Stomach (tissue), 9 donors: ENCODE data around the gene PRR33. TPM values are rescaled to one million over a fixed set of nuclear protein-coding genes. Genes with fewer than 3 reads are reported as not detected.

Experiments
- DNase-seq, 2 donors: peaks; one replicate each; pipeline versions ENCODE4 v3.0.0 to v3.0.0-alpha.2; 2013 to 2019
- H3K27ac ChIP-seq, 5 donors: fragments of 200-600 bp in 4 of 5; sonication (generic) in 4 of 5; one replicate each; pipeline ENCODE4 v1.5.1; 2013 to 2019; ENCODE audit warnings: mild to moderate bottlenecking in 1 of 5, moderate library complexity in 1 of 5
- H3K27me3 ChIP-seq, 3 donors: fragments of 200-600 bp; sonication (generic); one replicate each; pipeline ENCODE4 v1.5.1; 2017 to 2019; ENCODE audit warnings: mixed run types in 1 of 3
- H3K36me3 ChIP-seq, 4 donors: fragments of 200-600 bp; sonication (generic); 1 replicate in 3 of 4; 2 replicates in 1 of 4; pipeline ENCODE4 v1.5.1; 2016 to 2019
- H3K4me1 ChIP-seq, 4 donors: fragments of 200-600 bp; sonication (generic); one replicate each; pipeline ENCODE4 v1.5.1; 2016 to 2019
- H3K4me3 ChIP-seq, 4 donors: fragments of 200-600 bp; sonication (generic) in 3 of 4; one replicate each; pipeline ENCODE4 v1.5.1; 2016 to 2019; ENCODE audit warnings: mild to moderate bottlenecking in 1 of 4
- H3K9me3 ChIP-seq, 4 donors: fragments of 200-600 bp; sonication (generic); one replicate each; pipeline ENCODE4 v1.5.1; 2016 to 2019
- EP300 ChIP-seq: sonication (generic); formaldehyde crosslinking; IDR thresholded peaks from one replicate; pipeline ENCODE4 v1.6.1; 2017; ENCODE audit warnings: antibody characterized with exemption
- POLR2A ChIP-seq, 4 donors: fragments of 450-650 bp; IDR thresholded peaks; one replicate each; pipeline ENCODE4 v1.6.1; 2016; ENCODE audit warnings: antibody characterized with exemption in 4 of 4, control low read depth in 2 of 4, mild to moderate bottlenecking in 1 of 4, moderate library complexity in 1 of 4
- POLR2AphosphoS5 ChIP-seq, 3 donors: sonication (generic); formaldehyde crosslinking; IDR thresholded peaks; one replicate each; pipeline ENCODE4 v1.6.1; 2016; ENCODE audit warnings: antibody characterized with exemption in 3 of 3
- WGBS, 5 donors: extraction: QIAGEN DNeasy Blood & Tissue Kit in 3 of 5; methylation state at CpG; one replicate each; pipeline versions ENCODE4 v1.1.5 to v1.1.7; 2013 to 2018; 5-methylcytosine and 5-hydroxymethylcytosine counted together
- intact Hi-C: fragments of 100-400 bp; cut with DNase I; formaldehyde crosslinking; loops from one replicate; pipeline ENCODE4 v1.15.1; 2023; ENCODE audit warnings: low total_unique reads
- polyA plus RNA-seq, 3 donors: library from polyadenylated mRNA; stranded (reverse); fragments of 200-250 nt; gene quantifications; one replicate each; pipeline ENCODE4 v1.2.3, GENCODE V29; 2013
- total RNA-seq, 5 donors: library from RNA; depleted of rRNA; stranded (reverse); fragments of >200 nt; gene quantifications; one replicate each; pipeline versions ENCODE4 v1.1.0 to v1.2.3, GENCODE V29; 2014 to 2016
- TF ChIP-seq, protein P1 (sequence below), 7 experiments: fragments of 450-650 bp in 4 of 7; fragments of 200-600 bp in 3 of 7; sonication (generic) in 3 of 7; IDR thresholded peaks; one replicate each; pipeline ENCODE4 v1.5.1; 2016 to 2019; ENCODE audit warnings: antibody characterized with exemption in 7 of 7, control low read depth in 2 of 7, mild to moderate bottlenecking in 1 of 7
- donor health status: healthy with polysubstance abuse.
- donor health status: Bipolar disorder and iron deficiency.
- donor health status: healthy.

Gene PRR33
- total and polyA plus RNA-seq, 8 donors: 0.03 TPM; not detected in 7

DNA sequence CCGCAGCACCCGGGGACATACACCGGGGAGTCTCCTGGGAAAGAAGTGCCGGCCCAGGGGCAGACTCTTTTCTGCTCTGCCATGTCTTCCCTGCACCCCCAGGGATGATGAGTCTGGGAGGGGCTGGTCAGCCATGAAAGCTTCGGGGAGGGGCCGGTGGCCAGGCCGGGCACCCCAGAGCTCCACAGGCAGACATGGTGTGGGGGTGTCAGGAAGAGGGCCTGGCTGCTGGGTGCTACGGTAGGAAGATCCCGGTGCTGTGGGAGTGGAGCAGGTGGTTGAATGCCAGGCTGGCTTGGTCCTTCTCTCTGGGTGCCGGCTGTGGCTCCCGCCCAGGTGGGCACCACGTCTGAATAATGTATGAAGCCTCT is 21.4 kb downstream of the PRR33 start:
- TF ChIP-seq POLR2A (IDR thresholded peaks at IDR 0.05) (no peak), EP300 (no peak), POLR2AphosphoS5 (IDR thresholded peaks at IDR 0.05) (no peak)
- TF ChIP-seq, protein P1, sequence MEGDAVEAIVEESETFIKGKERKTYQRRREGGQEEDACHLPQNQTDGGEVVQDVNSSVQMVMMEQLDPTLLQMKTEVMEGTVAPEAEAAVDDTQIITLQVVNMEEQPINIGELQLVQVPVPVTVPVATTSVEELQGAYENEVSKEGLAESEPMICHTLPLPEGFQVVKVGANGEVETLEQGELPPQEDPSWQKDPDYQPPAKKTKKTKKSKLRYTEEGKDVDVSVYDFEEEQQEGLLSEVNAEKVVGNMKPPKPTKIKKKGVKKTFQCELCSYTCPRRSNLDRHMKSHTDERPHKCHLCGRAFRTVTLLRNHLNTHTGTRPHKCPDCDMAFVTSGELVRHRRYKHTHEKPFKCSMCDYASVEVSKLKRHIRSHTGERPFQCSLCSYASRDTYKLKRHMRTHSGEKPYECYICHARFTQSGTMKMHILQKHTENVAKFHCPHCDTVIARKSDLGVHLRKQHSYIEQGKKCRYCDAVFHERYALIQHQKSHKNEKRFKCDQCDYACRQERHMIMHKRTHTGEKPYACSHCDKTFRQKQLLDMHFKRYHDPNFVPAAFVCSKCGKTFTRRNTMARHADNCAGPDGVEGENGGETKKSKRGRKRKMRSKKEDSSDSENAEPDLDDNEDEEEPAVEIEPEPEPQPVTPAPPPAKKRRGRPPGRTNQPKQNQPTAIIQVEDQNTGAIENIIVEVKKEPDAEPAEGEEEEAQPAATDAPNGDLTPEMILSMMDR (IDR thresholded peaks at IDR 0.05): no peak
- no peaks in the 10 kb centered on the region for H3K36me3 ChIP-seq
- WGBS, 5 donors: 65 to 74% (median 70%) methylated on average over 8 to 12 of the region's 12 CpGs
- intact Hi-C loops: no loop called here
- peaks cover 7 to 66% (median 52%) of the 10 kb centered on the region in 4 donors for H3K4me1 ChIP-seq
- peaks cover 0 to 41% (median 0%) of the 10 kb centered on the region in 3 donors for H3K27me3 ChIP-seq
- H3K27ac ChIP-seq: peak overlapping the region; percentile 54 to 88 (median 78)
- peak overlapping the region; percentile 31 to 41 (median 36) for H3K4me3 ChIP-seq
- DNase-seq: no peak
- H3K9me3 ChIP-seq: no peaks in the 10 kb centered on the region

DNA sequence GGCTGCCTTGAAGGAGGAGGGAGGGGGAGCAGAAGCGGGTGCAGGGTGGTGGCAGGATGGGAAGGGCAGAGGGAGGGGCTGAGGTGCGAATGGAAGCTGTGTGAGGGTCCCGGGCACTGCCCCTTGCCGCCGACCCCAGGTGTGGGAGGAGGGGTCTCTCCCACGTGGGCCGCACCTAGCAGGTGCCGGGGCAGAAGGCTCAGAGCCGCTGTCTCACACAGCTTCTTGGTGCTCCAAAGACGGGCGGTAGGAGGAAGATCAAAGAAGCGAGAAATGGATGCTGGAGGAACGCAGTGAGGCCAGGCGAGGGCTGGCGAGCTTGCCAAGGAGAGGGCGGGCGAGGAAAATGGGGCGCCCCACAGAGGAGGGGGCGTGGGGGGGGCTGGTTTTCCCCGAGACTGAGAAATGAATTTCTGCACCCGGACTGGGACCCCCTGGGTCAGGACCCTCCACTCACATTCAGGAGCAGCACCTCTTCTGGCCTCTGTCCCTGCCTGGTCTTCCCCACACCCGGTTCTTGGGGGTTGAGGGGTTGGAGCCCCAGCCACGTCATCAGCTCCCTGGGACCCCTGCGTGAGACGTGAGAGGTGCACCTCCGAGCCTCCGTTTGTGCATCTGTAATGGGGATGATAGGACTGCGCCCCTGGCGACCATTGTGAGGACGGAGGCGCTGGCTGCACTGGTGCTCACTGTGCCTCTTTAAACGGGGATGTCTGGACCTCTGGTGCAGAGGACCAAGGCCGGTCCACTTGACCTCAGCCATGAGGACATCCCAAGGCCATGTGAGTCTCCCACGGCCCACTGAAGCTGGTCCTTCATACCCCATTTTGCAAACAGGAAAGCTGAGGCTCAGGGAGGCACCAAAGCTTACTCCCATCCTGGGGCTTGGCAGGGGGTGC is 22.0 kb downstream of the PRR33 start:
- WGBS, 5 donors: 51 to 73% (median 56%) methylated on average over 32 to 34 of the region's 34 CpGs
- intact Hi-C loops: no loop called here
- peaks cover 13 to 66% (median 52%) of the 10 kb centered on the region in 4 donors for H3K4me1 ChIP-seq
- H3K27ac ChIP-seq: peak overlapping the region; percentile 63 to 88 (median 78)
- H3K4me3 ChIP-seq: peak overlapping the region; percentile 31 to 41 (median 36)
- TF ChIP-seq, protein P1 (IDR thresholded peaks at IDR 0.05): no peak
- no peak for TF ChIP-seq EP300
- no peak for TF ChIP-seq POLR2A (IDR thresholded peaks at IDR 0.05)
- no peak for TF ChIP-seq POLR2AphosphoS5 (IDR thresholded peaks at IDR 0.05)
- H3K27me3 ChIP-seq: peaks cover 0 to 35% (median 0%) of the 10 kb centered on the region in 3 donors
- no peaks in the 10 kb centered on the region for H3K36me3 ChIP-seq
- H3K9me3 ChIP-seq: no peaks in the 10 kb centered on the region
- DNase-seq: no peak

DNA sequence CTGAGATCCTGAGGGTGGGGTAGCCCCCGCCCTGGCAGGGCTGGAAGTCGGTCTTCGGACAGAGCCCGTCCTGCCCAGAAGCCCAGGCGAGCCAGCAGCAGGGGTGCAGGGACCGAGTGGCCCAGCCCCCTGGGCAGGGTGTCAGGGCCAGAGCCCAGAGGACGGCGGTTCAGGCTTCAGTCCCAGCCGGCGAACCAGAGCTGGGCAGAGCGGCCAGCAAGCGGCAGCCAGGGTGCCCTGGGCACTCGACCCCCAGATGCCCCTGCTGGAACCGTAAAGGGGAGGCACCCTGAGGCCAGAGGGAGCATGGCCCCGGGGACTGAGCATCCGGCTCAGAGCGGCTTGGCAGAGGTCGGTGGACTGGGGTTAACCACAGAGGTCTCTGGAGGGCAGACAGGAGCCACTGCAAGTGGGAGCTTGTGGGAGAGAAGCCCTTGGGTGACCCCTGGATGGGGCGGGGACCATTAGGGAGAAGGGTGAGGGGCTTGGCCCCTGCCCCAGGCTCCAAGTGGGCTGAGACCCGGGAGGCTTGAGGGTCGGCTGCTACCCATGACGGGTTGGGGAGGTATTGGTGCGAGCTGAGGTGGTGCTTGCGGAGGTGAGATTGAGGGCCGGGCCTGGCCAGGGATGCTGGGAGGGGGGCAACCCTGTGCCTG is 22.9 kb downstream of the PRR33 start:
- Histone ChIP-seq H3K27ac (peak overlapping the region; percentile 63 to 88 (median 78)), H3K36me3 (no peaks in the 10 kb centered on the region), H3K27me3 (peaks cover 0 to 35% (median 0%) of the 10 kb centered on the region in 3 donors), H3K4me3 (peak overlapping the region; percentile 31 to 41 (median 36)), H3K9me3 (no peaks in the 10 kb centered on the region), H3K4me1 (peaks cover 22 to 71% (median 58%) of the 10 kb centered on the region in 4 donors)
- WGBS, 5 donors: 61 to 73% (median 70%) methylated on average over 15 to 25 of the region's 25 CpGs
- no peak for DNase-seq
- intact Hi-C loops: no loop called here
- TF ChIP-seq, protein P1 (IDR thresholded peaks at IDR 0.05): no peak
- TF ChIP-seq EP300: no peak
- no peak for TF ChIP-seq POLR2A (IDR thresholded peaks at IDR 0.05)
- no peak for TF ChIP-seq POLR2AphosphoS5 (IDR thresholded peaks at IDR 0.05)

DNA sequence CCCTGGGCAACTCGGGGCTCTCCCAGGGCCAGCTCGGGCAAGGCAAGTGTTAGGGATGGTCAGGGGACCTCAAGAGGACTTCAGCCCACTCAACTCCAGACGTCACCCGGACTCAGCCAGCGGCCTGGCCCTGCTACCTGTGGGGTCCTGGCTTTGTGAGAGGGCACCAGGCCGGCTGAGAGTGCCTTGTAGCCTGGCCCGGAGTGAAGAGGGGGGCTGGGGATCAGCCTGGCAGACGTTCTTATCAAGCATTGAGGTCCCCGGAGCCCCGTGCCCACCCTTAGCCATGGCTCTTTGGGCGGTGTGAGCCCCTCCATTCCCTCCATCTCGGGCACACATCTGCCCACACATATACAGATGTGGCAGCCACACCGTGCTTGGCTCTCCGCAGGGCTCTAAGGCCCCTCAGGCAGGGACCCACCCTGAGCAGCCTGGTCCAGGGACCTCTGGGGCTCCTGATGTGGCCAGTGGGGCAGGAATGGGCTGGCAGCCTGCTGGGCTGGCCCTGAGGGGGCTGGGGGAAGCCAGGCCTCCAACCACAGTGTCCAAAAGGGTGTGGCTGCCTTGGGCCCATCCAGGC is 23.5 kb downstream of the PRR33 start:
- peak overlapping the region; percentile 63 to 88 (median 78) for H3K27ac ChIP-seq

More for the DNA sequence above, 23.5 kb downstream of the PRR33 start:
- intact Hi-C loops: no loop called here
- Histone ChIP-seq H3K27me3 (peaks cover 0 to 35% (median 0%) of the 10 kb centered on the region in 3 donors), H3K4me3 (peak overlapping the region; percentile 31 to 41 (median 36)), H3K9me3 (no peaks in the 10 kb centered on the region), H3K4me1 (peaks cover 28 to 77% (median 63%) of the 10 kb centered on the region in 4 donors), H3K36me3 (no peaks in the 10 kb centered on the region)
- DNase-seq: no peak
- TF ChIP-seq EP300 (no peak), POLR2A (IDR thresholded peaks at IDR 0.05) (no peak), POLR2AphosphoS5 (IDR thresholded peaks at IDR 0.05) (no peak)
- TF ChIP-seq, protein P1 (IDR thresholded peaks at IDR 0.05): no peak
- WGBS, 5 donors: 81 to 96% (median 83%) methylated on average over 14 of the region's 14 CpGs; no CpG with 5 or more reads in 1 of the 5 donors
